K562 (cell line): ENCODE results near the gene SIRT3. TPM values are rescaled to one million over a fixed set of nuclear protein-coding genes. Genes with fewer than 3 reads are reported as not detected.
A peak's percentile ranks its signal among the peaks of the same experiment; 100 is the strongest.

Source experiments
- ATAC-seq: fragments of 200-7000 bp; cut with Tn5 transposase; 3 replicates; pipeline ENCODE4 v1.9.1; 2020; ENCODE audit warnings: moderate library complexity
- BruUV-seq: library from RNA; stranded (reverse); fragments of 400-500 nt; replicated peaks from 2 replicates; lab custom pipeline; 2021; lab: Mats Ljungman, UMichigan
- CTCF ChIA-PET: fragments of 300-600 bp; formaldehyde crosslinking; extraction: SDS; loops from one replicate; lab custom pipeline; 2021; ENCODE audit warnings: low intra/inter-chr PET ratio; lab: Yijun Ruan, JAX
- POLR2A ChIA-PET: fragments of 300-600, 350-650 bp; sonication (Branson Sonifier 250); formaldehyde crosslinking; extraction: SDS; loops from one replicate; lab custom pipeline; 2021; ENCODE audit warnings: antibody characterized with exemption, inconsistent platforms; lab: Yijun Ruan, JAX
- DNase-seq, 4 experiments: peaks; one replicate each; pipeline versions ENCODE4 v3.0.0 to v3.0.0-alpha.2; 2011 to 2018; ENCODE audit warnings: low spot score in 3 of 4, mixed read lengths in 3 of 4; ENCODE audit errors: extremely low read depth in 1 of 4
- FAIRE-seq: peaks from 2 replicates; lab custom pipeline; 2011; peaks lifted over from hg19 to GRCh38; lab: Jason Lieb, UNC
- H2AFZ ChIP-seq: 2 replicates; pipeline ENCODE4 v1.6.0; 2011; ENCODE audit warnings: low read depth, low read length, control low read depth, inconsistent platforms
- H3K27ac ChIP-seq: fragments of 200-600 bp; 3 replicates; pipeline ENCODE4 v1.8.0; 2011; ENCODE audit warnings: low read depth, mild to moderate bottlenecking, control low read depth, inconsistent platforms, low read length, moderate library complexity, mixed read lengths; ENCODE audit errors: extremely low read depth
- H3K27me3 ChIP-seq, 2 experiments: fragments of 300-600 bp in 1 of 2; 2 replicates in 1 of 2; 3 replicates in 1 of 2; pipeline versions ENCODE4 v1.6.0 to v1.8.0; 2011; ENCODE audit warnings: inconsistent platforms in 2 of 2, low read length in 2 of 2, mild to moderate bottlenecking in 1 of 2, mixed read lengths in 1 of 2, moderate library complexity in 1 of 2; ENCODE audit not compliant: control insufficient read depth in 2 of 2, insufficient read depth in 2 of 2
- H3K36me3 ChIP-seq: fragments of 300-600 bp; 3 replicates; pipeline ENCODE4 v1.8.0; 2011; ENCODE audit warnings: mild to moderate bottlenecking, low read length, inconsistent platforms; ENCODE audit not compliant: control insufficient read depth, insufficient read depth
- H3K4me1 ChIP-seq, 2 experiments: fragments of 200-600 bp in 1 of 2; replicated peaks in 1 of 2; 2 replicates in 1 of 2; 3 replicates in 1 of 2; pipeline versions ENCODE4 v1.5.1 to v1.8.0; 2011; ENCODE audit warnings: inconsistent platforms in 2 of 2, low read length in 2 of 2, mild to moderate bottlenecking in 1 of 2, mixed read lengths in 1 of 2, moderate library complexity in 1 of 2; ENCODE audit not compliant: control insufficient read depth in 2 of 2, insufficient read depth in 2 of 2
- H3K4me2 ChIP-seq: 2 replicates; pipeline ENCODE4 v1.6.1; 2011; ENCODE audit warnings: low read length, control low read depth, inconsistent platforms, mixed read lengths; ENCODE audit not compliant: insufficient read depth
- H3K4me3 ChIP-seq: fragments of 200-600 bp; sonication (generic), shearing (Covaris generic); 2 replicates; pipeline ENCODE4 v1.5.1; 2016; ENCODE audit warnings: control low read depth, inconsistent platforms
- H3K79me2 ChIP-seq: fragments of 200-600 bp; 3 replicates; pipeline ENCODE4 v1.8.0; 2011; ENCODE audit warnings: low read length, inconsistent platforms; ENCODE audit not compliant: control insufficient read depth, insufficient read depth
- H3K9ac ChIP-seq, 2 experiments: 2 replicates each; pipeline versions ENCODE4 v1.6.0 to v1.6.1; 2011; ENCODE audit warnings: low read depth in 2 of 2, low read length in 2 of 2, control low read depth in 1 of 2, inconsistent platforms in 1 of 2, mild to moderate bottlenecking in 1 of 2, mixed read lengths in 1 of 2; ENCODE audit not compliant: insufficient read depth in 1 of 2
- H3K9me1 ChIP-seq: one replicate; pipeline ENCODE4 v1.6.0; 2011; ENCODE audit warnings: inconsistent platforms, mild to moderate bottlenecking, low read length, moderate library complexity; ENCODE audit not compliant: control insufficient read depth, insufficient read depth
- H3K9me3 ChIP-seq: replicated peaks from 2 replicates; pipeline ENCODE4 v1.5.1; 2011; ENCODE audit warnings: low read depth, low read length, inconsistent platforms; ENCODE audit not compliant: control insufficient read depth, insufficient read depth
- H4K20me1 ChIP-seq: replicated peaks from 2 replicates; pipeline ENCODE4 v1.6.1; 2011; ENCODE audit warnings: low read length, inconsistent platforms, mixed read lengths; ENCODE audit not compliant: control insufficient read depth, insufficient read depth
- GABPB2 ChIP-seq: fragments of 250-450 bp; sonication (Bioruptor Pico); conservative IDR thresholded peaks from 2 replicates; pipeline ENCODE4 v1.5.1; 2021; ENCODE audit warnings: mild to moderate bottlenecking
- NCOA1 ChIP-seq: fragments of 450-650 bp; IDR thresholded peaks from 2 replicates; pipeline ENCODE4 v1.6.1; 2016; ENCODE audit warnings: low read depth
- RBM39 ChIP-seq: fragments of 200-400 bp; formaldehyde crosslinking; optimal IDR thresholded peaks from 2 replicates; pipeline ENCODE3; 2018; ENCODE audit warnings: low read depth, low read length
- ZBTB7A ChIP-seq: IDR thresholded peaks from 2 replicates; pipeline ENCODE4 v1.6.1; 2011; ENCODE audit warnings: low read depth, mild to moderate bottlenecking, low read length, moderate library complexity, borderline replicate concordance; ENCODE audit not compliant: control insufficient read depth
- ZNF589 ChIP-seq: fragments of 200-800 bp; sonication (Bioruptor generic); IDR thresholded peaks from 2 replicates; pipeline ENCODE4 v1.6.1; 2016; ENCODE audit warnings: low read depth, missing genetic modification characterization, missing compliant biosample characterization
- WGBS: fragments of 100-300 bp; shearing (Covaris generic); methylation state at CpG from one replicate; pipeline ENCODE4 v1.1.6; 2016; ENCODE audit warnings: low coverage, mixed read lengths; ENCODE audit not compliant: insufficient coverage; ENCODE audit errors: missing lambda C conversion rate; 5-methylcytosine and 5-hydroxymethylcytosine counted together
- in situ Hi-C: fragments of 300-500 bp; cut with MboI; formaldehyde crosslinking; loops from 4 replicates; pipeline ENCODE4 v1.15.0; 2018; ENCODE audit warnings: inconsistent platforms, mixed read lengths
- intact Hi-C: fragments of 100-400 bp; cut with micrococcal nuclease; formaldehyde crosslinking; loops from 2 replicates; pipeline ENCODE4 v1.14.2; 2022
- polyA plus RNA-seq, 8 experiments: library from polyadenylated mRNA; depleted of rRNA in 4 of 8; stranded (reverse) in 5 of 8; unstranded in 3 of 8; fragments of >200 nt; fragmentation: Nextera tagmentation in 2 of 8; fragmentation: Illumina TruSeq in 1 of 8; extraction: Ambion mirVana in 2 of 8; extraction: Trizol in 1 of 8; gene quantifications; 2 replicates each; pipeline versions ENCODE4 v1.2.1 to v1.2.3, GENCODE V29; 2011 to 2014; ENCODE audit warnings: inconsistent platforms in 1 of 8, missing spikeins in 1 of 8
- total RNA-seq, 7 experiments: library from RNA; depleted of rRNA in 6 of 7; stranded (reverse); fragments of >200 nt in 6 of 7; fragmentation: Illumina TruSeq in 2 of 7; extraction: Trizol in 2 of 7; gene quantifications; 2 replicates each; pipeline versions ENCODE4 v1.2.1 to v1.2.3, GENCODE V29; 2011 to 2021; ENCODE audit warnings: low replicate concordance in 1 of 7
- TF ChIP-seq, protein P1 (sequence below), 2 experiments: IDR thresholded peaks; 2 replicates each; pipeline ENCODE4 v1.6.1; 2011; ENCODE audit warnings: borderline replicate concordance in 1 of 2, control low read depth in 1 of 2, low read depth in 1 of 2, low read length in 1 of 2, mild to moderate bottlenecking in 1 of 2, mixed read lengths in 1 of 2, moderate library complexity in 1 of 2; ENCODE audit not compliant: insufficient read depth in 1 of 2, insufficient read length in 1 of 2, poor library complexity in 1 of 2, severe bottlenecking in 1 of 2; ENCODE audit errors: extremely low read depth in 1 of 2
- TF ChIP-seq, protein P2 (sequence below): fragments of 450-650 bp; formaldehyde crosslinking; IDR thresholded peaks from 2 replicates; pipeline ENCODE4 v1.4.0; 2020; ENCODE audit warnings: mild to moderate bottlenecking, moderate library complexity

The SIRT3 gene
- total and polyA plus RNA-seq, 9 of the 15 experiments (the other 6 are each of a cell fraction or from before 2014, with no cell fraction given): 1.9 to 27.5 (median 14.5) TPM

GRCh38 chr11:267491-267994, 31.4 kb upstream of the SIRT3 start:
- DNase-seq: peak; percentile 68 to 75 (median 71)
- Histone ChIP-seq H3K4me1 (peaks cover 19 to 31% of the 10 kb centered on the region in 2 experiments; a peak in 4 of 5 replicates), H3K36me3 (no peaks in the 10 kb centered on the region), H3K27ac (peak overlapping the region; percentile 93), H3K9me1 (no peaks in the 10 kb centered on the region), H3K4me2 (peak overlapping the region; percentile 94), H3K79me2 (peaks cover 10% of the 10 kb centered on the region; the same call in 1 of the 3 replicates), H3K4me3 (peak overlapping the region; percentile 43), H3K27me3 (no peaks in the 10 kb centered on the region), H3K9me3 (peaks cover 8% of the 10 kb centered on the region), H3K9ac (peak overlapping the region; percentile 84 to 91), H2AFZ (peak overlapping the region; percentile 95), H4K20me1 (no peaks in the 10 kb centered on the region)
- no TSS peak for BruUV-seq
- FAIRE-seq: peak; percentile 6
- intact Hi-C loops: loop anchor here (5.0 kb wide), 2 partner anchors 45 to 85 kb away; partner anchors contain the start of gene IFITM1
- in situ Hi-C loops: no loop called here
- peak; percentile 56 for ATAC-seq
- ChIA-PET CTCF (no interaction called here), POLR2A (interaction anchor here (0.5 to 3.4 kb wide), 10 partner anchors 10 to 426 kb away, joined by 3 to 14 read pairs (median 5); partner anchors contain the start of gene NLRP6)
- WGBS: 17% methylated on average over 14 of the region's 18 CpGs
- TF ChIP-seq RBM39: no peak
- TF ChIP-seq GABPB2: no peak
- TF ChIP-seq, protein P1, sequence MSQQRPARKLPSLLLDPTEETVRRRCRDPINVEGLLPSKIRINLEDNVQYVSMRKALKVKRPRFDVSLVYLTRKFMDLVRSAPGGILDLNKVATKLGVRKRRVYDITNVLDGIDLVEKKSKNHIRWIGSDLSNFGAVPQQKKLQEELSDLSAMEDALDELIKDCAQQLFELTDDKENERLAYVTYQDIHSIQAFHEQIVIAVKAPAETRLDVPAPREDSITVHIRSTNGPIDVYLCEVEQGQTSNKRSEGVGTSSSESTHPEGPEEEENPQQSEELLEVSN (IDR thresholded peaks at IDR 0.05; ENCODE audit: borderline replicate concordance in 1 of 2, extremely low read depth in 1 of 2, insufficient read depth in 1 of 2, insufficient read length in 1 of 2, low read depth in 1 of 2, low read length in 1 of 2, poor library complexity in 1 of 2, severe bottlenecking in 1 of 2): peak; percentile 56 to 92
- TF ChIP-seq, protein P2, sequence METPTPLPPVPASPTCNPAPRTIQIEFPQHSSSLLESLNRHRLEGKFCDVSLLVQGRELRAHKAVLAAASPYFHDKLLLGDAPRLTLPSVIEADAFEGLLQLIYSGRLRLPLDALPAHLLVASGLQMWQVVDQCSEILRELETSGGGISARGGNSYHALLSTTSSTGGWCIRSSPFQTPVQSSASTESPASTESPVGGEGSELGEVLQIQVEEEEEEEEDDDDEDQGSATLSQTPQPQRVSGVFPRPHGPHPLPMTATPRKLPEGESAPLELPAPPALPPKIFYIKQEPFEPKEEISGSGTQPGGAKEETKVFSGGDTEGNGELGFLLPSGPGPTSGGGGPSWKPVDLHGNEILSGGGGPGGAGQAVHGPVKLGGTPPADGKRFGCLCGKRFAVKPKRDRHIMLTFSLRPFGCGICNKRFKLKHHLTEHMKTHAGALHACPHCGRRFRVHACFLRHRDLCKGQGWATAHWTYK (CRISPR knock-in tag): peak; percentile 32; the same call in 1 of the 2 replicates
- peak; percentile 22; the same call in 1 of the 2 replicates for TF ChIP-seq ZBTB7A
- peak; percentile 64; the same call in 1 of the 2 replicates for TF ChIP-seq ZNF589 (CRISPR knock-in tag)
- TF ChIP-seq NCOA1: no peak
